ENCODE results near the gene GOLT1B. TPM values are rescaled to one million over a fixed set of nuclear protein-coding genes. Genes with fewer than 3 reads are reported as not detected.

GOLT1B gene
- polyA plus RNA-seq, 1 donor: 28.2 TPM

DNA sequence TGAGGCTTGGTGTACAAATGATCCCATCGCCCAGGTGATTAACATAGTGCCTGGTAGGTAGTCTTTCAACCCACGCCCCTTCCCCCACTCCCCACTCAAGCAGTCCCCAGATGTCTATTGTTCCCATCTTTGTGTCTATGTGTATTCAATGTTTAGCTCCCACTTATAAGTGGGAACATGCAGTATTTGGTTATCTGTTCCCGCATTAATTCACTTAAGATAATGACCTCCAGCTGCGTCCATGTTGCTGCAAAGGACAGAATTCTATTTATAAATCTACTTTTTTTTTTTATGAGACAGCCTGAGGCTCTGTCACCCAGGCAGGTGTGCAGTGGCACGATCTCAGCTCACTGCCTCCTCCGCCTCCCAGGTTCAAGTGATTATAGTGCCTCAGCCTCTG, 40.2 kb downstream of the GOLT1B start:
- Histone ChIP-seq H3K9me3 (ENCODE audit: control insufficient read depth, low read depth, low read length) (no peaks in the 10 kb centered on the region), H3K27me3 (ENCODE audit: control insufficient read depth, insufficient read depth, low read length) (no peaks in the 10 kb centered on the region), H3K27ac (ENCODE audit: low read length) (no peak overlapping the region), H3K4me1 (ENCODE audit: control insufficient read depth, insufficient read depth, low read length) (peaks cover 2% of the 10 kb centered on the region), H3K36me3 (ENCODE audit: control insufficient read depth, insufficient read depth, low read length) (no peaks in the 10 kb centered on the region), H3K4me3 (ENCODE audit: low read length) (no peak overlapping the region)
- 100% methylated on average over 2 of the region's 6 CpGs for WGBS (ENCODE audit: insufficient coverage, low lambda C conversion rate)
- DNase-seq: no peak

DNA sequence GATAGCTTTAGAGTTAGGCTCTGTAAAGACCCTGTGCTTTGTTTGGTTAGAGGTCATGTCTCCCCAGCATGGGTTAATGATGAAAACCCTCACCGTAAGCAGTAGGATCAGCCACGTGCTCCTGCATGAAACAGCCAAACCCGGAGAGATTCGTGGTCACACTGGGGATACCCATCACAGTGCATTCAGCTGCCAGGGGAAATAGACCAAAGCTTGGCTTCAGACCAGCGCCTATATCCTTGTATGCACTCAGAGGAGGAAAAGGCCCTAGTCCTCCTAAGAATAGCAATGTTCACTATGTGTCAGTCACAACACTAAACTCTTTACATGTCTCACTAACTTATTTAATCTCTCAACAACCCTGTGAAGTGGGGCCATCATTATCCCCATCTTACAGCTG, 40.8 kb downstream of the GOLT1B start:
- DNase-seq: no peak
- no CpG with 5 or more reads among the region's 5 CpGs for WGBS (ENCODE audit: insufficient coverage, low lambda C conversion rate)
- Histone ChIP-seq H3K27ac (ENCODE audit: low read length) (no peak overlapping the region), H3K27me3 (ENCODE audit: control insufficient read depth, insufficient read depth, low read length) (no peaks in the 10 kb centered on the region), H3K4me1 (ENCODE audit: control insufficient read depth, insufficient read depth, low read length) (peaks cover 2% of the 10 kb centered on the region), H3K4me3 (ENCODE audit: low read length) (no peak overlapping the region), H3K36me3 (ENCODE audit: control insufficient read depth, insufficient read depth, low read length) (no peaks in the 10 kb centered on the region), H3K9me3 (ENCODE audit: control insufficient read depth, low read depth, low read length) (no peaks in the 10 kb centered on the region)

DNA sequence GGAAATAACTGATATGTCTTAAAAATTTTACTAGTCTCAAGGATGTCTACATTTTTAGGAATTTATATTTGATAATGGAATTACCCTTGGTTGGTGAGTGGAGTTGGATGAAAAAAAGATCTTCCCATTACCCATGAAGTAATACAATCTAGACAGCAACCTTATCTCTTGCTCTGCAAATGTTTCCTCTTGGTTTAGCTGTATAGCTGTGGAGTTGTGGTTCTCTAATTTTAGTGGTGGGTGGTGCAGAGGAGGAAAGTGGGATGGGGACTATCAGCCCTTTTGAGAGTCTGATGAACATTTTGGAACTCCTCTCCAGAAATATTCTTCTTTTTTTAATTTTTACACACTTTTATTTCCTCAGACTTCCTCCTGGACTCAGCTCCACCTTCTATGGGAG, 41.6 kb downstream of the GOLT1B start:
- H3K4me3 ChIP-seq (ENCODE audit: low read length): no peak overlapping the region

DNA sequence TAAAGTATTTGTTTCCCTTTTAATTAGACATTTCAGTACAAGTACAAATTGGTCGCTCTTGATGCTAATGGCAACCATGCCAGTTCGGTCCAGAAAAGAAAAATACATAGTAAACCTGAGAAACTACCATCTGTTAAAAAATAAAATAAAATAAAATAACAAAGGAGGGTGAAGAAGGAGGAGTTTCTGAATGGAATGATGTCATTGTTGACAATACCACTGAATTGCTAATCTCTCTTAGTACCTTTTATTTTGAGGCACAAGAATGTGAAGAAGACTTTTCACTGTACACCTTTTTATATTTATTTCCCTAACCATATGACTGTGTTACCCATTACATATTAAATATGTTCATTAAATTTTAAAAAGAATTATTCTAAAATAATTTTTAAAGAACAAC, 44.0 kb downstream of the GOLT1B start:
- DNase-seq: no peak
- Histone ChIP-seq H3K9me3 (ENCODE audit: control insufficient read depth, low read depth, low read length) (no peaks in the 10 kb centered on the region), H3K4me3 (ENCODE audit: low read length) (no peak overlapping the region), H3K36me3 (ENCODE audit: control insufficient read depth, insufficient read depth, low read length) (no peaks in the 10 kb centered on the region), H3K4me1 (ENCODE audit: control insufficient read depth, insufficient read depth, low read length) (peaks cover 2% of the 10 kb centered on the region), H3K27me3 (ENCODE audit: control insufficient read depth, insufficient read depth, low read length) (no peaks in the 10 kb centered on the region), H3K27ac (ENCODE audit: low read length) (no peak overlapping the region)
- WGBS (ENCODE audit: insufficient coverage, low lambda C conversion rate): 75% methylated on average over 2 of the region's 2 CpGs

More for the DNA sequence above, 41.6 kb downstream of the GOLT1B start:
- Histone ChIP-seq H3K36me3 (ENCODE audit: control insufficient read depth, insufficient read depth, low read length) (no peaks in the 10 kb centered on the region), H3K27me3 (ENCODE audit: control insufficient read depth, insufficient read depth, low read length) (no peaks in the 10 kb centered on the region), H3K9me3 (ENCODE audit: control insufficient read depth, low read depth, low read length) (no peaks in the 10 kb centered on the region), H3K27ac (ENCODE audit: low read length) (no peak overlapping the region), H3K4me1 (ENCODE audit: control insufficient read depth, insufficient read depth, low read length) (peaks cover 2% of the 10 kb centered on the region)
- no peak for DNase-seq

DNA sequence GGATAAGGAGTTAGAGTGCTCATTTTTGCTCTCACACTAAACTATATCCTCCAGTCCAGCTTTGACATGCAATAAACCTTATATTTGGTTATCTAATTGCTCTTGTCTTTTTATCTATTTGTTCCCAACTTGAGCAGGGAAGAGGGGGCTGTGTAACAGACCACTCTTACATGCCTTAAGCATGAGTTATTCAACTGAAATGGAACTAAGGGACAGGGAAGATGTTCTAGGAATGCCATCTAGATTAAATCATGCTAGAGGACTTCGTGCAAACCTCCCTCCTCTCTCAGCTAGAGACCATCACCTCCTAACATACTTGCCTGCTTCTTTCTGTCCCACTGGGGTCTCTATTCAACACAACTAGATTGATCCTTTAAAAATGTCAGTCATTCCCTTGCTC, 45.1 kb downstream of the GOLT1B start:
- H3K36me3 ChIP-seq (ENCODE audit: control insufficient read depth, insufficient read depth, low read length): no peaks in the 10 kb centered on the region
- no peak for DNase-seq
- no peak overlapping the region for H3K4me3 ChIP-seq (ENCODE audit: low read length)
- H3K9me3 ChIP-seq (ENCODE audit: control insufficient read depth, low read depth, low read length): no peaks in the 10 kb centered on the region
- WGBS (ENCODE audit: insufficient coverage, low lambda C conversion rate): no CpG with 5 or more reads among the region's 1 CpG
- H3K27ac ChIP-seq (ENCODE audit: low read length): no peak overlapping the region
- no peaks in the 10 kb centered on the region for H3K4me1 ChIP-seq (ENCODE audit: control insufficient read depth, insufficient read depth, low read length)
- no peaks in the 10 kb centered on the region for H3K27me3 ChIP-seq (ENCODE audit: control insufficient read depth, insufficient read depth, low read length)

DNA sequence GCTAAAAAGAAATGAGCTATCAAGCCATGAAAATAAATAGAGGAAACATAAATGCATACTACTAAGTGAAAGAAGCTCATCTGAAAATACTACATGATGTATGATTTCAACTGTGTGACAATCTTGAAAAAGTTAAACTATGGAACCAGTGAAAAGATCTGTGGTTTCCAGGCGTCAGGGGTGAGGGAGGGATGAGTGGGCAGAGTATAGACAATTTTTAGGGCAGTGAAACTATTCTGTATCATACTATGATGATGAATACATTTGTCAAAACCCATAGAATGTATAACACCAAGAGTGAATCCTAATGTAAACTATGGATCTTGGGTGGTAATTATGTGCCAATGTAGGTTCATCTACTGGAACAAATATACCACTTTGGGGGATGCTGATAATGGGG, 45.8 kb downstream of the GOLT1B start:
- H3K9me3 ChIP-seq (ENCODE audit: control insufficient read depth, low read depth, low read length): no peaks in the 10 kb centered on the region
- no peak for DNase-seq
- WGBS (ENCODE audit: insufficient coverage, low lambda C conversion rate): no CpG with 5 or more reads among the region's 1 CpG
- no peaks in the 10 kb centered on the region for H3K36me3 ChIP-seq (ENCODE audit: control insufficient read depth, insufficient read depth, low read length)
- no peak overlapping the region for H3K4me3 ChIP-seq (ENCODE audit: low read length)
- no peaks in the 10 kb centered on the region for H3K4me1 ChIP-seq (ENCODE audit: control insufficient read depth, insufficient read depth, low read length)
- H3K27ac ChIP-seq (ENCODE audit: low read length): no peak overlapping the region
- H3K27me3 ChIP-seq (ENCODE audit: control insufficient read depth, insufficient read depth, low read length): no peaks in the 10 kb centered on the region

DNA sequence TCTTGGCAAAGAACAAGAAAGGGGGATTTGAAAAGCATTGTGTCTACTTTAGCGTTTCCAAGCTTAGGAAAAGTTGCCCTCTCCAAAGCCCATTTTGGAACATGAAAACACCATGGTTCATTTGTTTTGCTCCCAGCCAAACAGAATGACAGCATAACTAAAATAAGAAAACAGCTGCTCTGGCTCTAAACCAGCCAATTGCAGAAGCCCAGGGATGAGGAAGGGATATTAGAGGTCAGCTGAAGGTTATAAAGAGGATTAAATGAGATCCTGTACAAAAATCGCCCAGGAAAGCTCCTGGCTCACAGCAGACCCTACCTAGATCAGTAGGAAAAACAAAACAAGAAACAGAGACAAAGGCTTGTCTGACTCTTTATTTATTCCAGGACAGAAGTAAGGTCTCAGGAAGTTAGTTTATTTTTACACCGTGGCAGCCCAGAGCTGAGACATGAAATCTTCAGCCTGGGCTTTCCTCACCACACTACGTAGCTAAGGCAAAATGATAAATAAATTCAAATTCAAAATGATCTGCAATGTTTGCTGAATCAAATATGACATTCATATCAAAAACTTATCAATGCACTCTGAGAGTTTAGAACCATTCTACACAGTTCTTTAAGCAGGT, 50.4 kb downstream of the GOLT1B start:
- H3K4me3 ChIP-seq (ENCODE audit: low read length): no peak overlapping the region
- no CpG with 5 or more reads among the region's 4 CpGs for WGBS (ENCODE audit: insufficient coverage, low lambda C conversion rate)
- no peaks in the 10 kb centered on the region for H3K4me1 ChIP-seq (ENCODE audit: control insufficient read depth, insufficient read depth, low read length)
- H3K9me3 ChIP-seq (ENCODE audit: control insufficient read depth, low read depth, low read length): no peaks in the 10 kb centered on the region
- H3K27ac ChIP-seq (ENCODE audit: low read length): no peak overlapping the region
- no peak for DNase-seq
- no peaks in the 10 kb centered on the region for H3K36me3 ChIP-seq (ENCODE audit: control insufficient read depth, insufficient read depth, low read length)
- H3K27me3 ChIP-seq (ENCODE audit: control insufficient read depth, insufficient read depth, low read length): no peaks in the 10 kb centered on the region

DNA sequence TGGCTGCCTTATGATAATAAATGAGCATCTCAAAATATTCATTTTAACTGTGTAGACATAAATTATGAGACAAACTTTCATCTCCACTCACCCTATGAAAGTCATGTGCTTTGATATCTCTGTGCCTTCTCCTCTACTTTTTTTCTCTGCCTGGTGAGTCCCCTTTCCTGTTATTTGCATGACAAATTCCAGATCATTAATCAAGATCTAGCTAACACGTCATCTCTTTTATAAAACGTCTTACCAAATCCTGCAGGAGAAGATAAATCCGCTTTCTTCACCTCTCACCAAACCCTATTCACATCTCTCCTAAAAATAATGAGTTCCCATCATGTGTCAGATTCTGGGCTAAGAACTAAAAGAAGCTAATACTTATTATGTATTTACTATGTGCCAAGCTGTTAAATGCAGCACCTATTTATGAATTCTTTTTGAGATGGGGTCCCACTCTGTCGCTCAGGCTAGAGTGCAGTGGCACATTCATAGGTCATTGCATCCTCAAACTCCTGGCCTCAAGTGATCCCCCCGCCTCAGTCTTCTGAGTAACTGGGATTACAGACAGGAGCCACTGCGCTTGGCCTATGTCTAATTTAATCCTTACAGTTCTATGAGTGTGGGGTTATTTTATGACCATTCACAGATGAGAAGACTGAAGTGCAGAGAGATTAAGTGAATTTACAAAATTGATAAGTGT, 51.2 kb downstream of the GOLT1B start:
- WGBS (ENCODE audit: insufficient coverage, low lambda C conversion rate): no CpG with 5 or more reads among the region's 6 CpGs
- Histone ChIP-seq H3K4me3 (ENCODE audit: low read length) (no peak overlapping the region), H3K27ac (ENCODE audit: low read length) (no peak overlapping the region)

DNA sequence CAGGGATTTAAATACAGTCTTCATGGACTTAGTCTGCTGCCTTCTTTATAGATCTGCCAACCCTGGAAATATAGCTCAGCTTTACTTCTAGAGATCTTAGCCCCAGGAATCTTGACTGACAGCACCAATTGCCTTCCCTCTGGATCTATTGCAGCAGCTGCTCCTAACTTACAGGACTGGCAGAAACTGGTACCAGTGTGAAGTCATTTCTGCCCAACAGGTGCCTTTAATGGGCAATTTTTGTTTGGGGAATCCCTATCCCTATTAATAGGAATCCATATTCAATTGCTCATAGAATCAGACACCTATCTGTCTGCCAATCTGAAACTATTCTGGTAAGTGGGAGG, 51.7 kb downstream of the GOLT1B start:
- DNase-seq: no peak
- no peaks in the 10 kb centered on the region for H3K27me3 ChIP-seq (ENCODE audit: control insufficient read depth, insufficient read depth, low read length)
- H3K36me3 ChIP-seq (ENCODE audit: control insufficient read depth, insufficient read depth, low read length): no peaks in the 10 kb centered on the region
- H3K4me3 ChIP-seq (ENCODE audit: low read length): no peak overlapping the region
- no peaks in the 10 kb centered on the region for H3K4me1 ChIP-seq (ENCODE audit: control insufficient read depth, insufficient read depth, low read length)
- H3K9me3 ChIP-seq (ENCODE audit: control insufficient read depth, low read depth, low read length): no peaks in the 10 kb centered on the region
- no peak overlapping the region for H3K27ac ChIP-seq (ENCODE audit: low read length)

More for the DNA sequence above, 51.2 kb downstream of the GOLT1B start:
- Histone ChIP-seq H3K36me3 (ENCODE audit: control insufficient read depth, insufficient read depth, low read length) (no peaks in the 10 kb centered on the region), H3K27me3 (ENCODE audit: control insufficient read depth, insufficient read depth, low read length) (no peaks in the 10 kb centered on the region), H3K4me1 (ENCODE audit: control insufficient read depth, insufficient read depth, low read length) (no peaks in the 10 kb centered on the region), H3K9me3 (ENCODE audit: control insufficient read depth, low read depth, low read length) (no peaks in the 10 kb centered on the region)
- no peak for DNase-seq

DNA sequence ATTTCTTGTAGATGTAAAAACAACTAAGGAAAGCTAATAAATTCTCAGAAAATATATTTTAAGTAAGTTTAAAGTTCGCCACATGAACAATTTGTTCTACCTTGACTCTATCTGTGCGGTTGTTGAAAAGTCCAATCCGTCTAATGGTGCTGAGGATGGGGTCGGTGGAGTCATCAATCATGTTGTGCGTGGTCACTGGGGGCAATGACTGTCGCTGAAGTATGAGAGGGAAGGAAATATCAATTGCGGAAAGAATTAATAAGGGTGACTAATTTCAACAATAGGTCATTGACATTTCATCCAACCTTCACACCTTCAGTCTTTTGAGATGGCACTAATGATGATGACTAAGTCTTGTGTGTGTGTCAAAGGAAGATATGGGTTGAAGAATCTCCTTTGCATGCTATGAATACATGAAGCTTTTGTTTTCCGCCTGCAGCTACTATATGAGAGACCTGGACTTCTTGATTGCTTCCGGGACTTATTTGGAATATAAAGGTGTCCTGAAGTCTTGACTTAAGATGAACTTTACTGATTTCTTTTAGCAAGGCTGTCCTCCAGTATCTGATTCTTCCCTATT, 56.6 kb downstream of the GOLT1B start:
- no CpG with 5 or more reads among the region's 9 CpGs for WGBS (ENCODE audit: insufficient coverage, low lambda C conversion rate)
- no peak overlapping the region for H3K27ac ChIP-seq (ENCODE audit: low read length)
- H3K27me3 ChIP-seq (ENCODE audit: control insufficient read depth, insufficient read depth, low read length): no peaks in the 10 kb centered on the region
- no peak overlapping the region for H3K4me3 ChIP-seq (ENCODE audit: low read length)
- H3K9me3 ChIP-seq (ENCODE audit: control insufficient read depth, low read depth, low read length): no peaks in the 10 kb centered on the region
- no peaks in the 10 kb centered on the region for H3K4me1 ChIP-seq (ENCODE audit: control insufficient read depth, insufficient read depth, low read length)
- H3K36me3 ChIP-seq (ENCODE audit: control insufficient read depth, insufficient read depth, low read length): no peaks in the 10 kb centered on the region
- no peak for DNase-seq
